SW 1271 (cell line): Measurements from ENCODE around the gene LIN7B.

Experiments
- DNase-seq, 2 experiments: peaks; one replicate each; lab custom pipeline; 2025; lab: John Stamatoyannopoulos, UW

The LIN7B gene

DNA sequence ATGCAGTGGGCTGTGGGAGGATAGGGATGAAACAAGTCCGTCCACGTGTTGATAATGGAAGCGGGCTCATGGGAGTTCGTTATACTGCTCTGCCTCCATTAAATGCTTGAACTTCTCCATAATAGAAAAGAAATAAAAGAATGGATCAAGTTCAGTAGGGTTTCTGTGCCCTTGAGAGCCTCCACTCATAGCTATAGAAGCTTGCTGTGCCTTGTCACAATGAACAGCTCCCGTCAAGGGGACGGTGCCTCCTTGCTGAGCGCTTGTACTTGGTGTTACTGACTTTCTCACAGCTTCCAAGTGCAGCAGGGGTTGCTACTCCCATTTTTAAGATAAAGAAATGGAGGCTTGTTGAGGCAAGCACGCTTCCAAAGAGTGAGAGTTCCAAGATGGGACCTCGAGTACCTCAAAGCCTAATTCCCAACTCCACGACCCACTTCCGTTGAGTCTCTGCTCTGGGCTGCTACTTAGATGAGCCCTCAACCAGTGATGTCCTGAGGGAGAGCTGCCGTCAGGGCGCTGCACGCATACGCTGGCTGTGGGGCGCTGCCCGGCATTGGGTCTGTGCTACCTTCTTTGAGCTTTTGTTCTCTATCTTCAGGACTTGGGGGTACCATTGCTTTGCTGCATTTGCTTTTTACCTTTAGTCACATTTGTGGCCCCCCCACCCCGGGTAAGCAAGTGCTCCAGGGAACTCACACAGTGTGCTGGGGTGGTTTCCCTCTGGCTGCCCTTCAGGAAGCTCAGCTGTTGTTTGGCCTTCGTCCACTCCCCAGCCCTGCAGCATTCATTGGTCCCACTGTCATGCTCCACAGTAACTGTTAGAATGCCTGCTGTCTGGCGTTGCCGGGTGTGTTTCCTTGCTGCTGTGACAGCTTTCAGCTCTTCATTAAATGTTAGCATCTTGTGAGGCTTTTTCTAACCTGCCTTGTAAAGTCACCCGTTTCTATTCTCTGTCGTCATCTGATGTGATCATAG is 19.4 kb upstream of the LIN7B start:
- no peak for DNase-seq

DNA sequence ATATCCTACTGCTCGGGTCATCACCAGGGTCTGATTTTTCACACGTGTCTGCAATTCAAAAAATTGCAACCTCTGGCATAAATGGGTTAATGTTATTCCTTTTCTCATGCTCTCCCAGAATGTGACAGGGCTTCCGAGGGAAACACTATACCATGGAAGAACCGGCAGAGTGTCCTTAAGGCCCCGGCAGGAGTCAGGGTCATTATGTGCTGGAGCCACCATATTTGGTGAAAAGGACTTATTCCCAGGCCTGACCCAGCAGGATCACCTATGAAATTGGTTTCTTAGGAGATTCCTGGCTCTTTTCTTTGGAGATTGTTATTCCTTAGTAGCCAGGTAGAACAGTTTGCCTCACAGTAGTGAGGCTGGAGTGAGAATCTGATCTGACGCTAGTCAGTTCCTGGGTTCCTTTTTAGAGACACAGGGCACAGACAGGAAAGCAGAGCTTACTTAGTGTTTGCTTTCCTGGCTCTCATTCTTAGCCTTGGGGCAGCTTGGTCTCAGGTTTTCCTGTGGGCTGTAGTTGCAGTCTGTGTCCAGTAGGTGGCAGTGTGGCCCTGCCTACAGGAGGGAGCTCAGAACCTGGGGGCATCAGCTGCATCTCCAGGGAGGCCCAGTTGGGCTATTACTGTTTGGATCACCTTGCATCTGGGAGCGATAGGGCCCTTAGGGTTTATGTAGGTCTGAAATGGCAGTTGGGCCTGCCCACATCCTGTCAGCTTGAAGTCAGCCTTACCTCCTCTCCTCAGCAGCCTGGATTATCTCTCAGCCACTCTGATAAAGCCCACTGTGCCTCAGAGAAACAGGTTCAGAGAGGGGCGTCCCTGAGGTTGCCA is 16.5 kb upstream of the LIN7B start:
- peak; percentile 20 to 69 for DNase-seq

DNA sequence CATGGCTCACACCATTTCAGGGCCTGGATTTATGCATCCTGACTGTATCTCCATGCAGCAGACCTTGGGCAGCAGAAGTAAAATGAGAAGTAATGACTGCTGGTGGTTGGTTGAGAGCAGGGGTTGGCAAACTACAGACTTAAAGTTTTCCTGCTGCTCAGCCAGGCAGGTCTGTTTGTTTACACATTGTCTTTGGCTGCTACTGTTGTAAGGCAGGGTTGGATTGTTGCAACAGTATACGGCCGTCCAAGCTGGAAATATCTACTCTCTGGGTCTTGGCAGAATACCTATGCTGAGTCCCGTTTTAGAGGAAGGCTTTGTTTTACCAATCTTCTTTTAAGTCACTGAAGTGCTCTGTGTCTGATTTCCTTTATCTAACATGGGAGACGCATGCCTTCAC is 15.4 kb upstream of the LIN7B start:
- DNase-seq = no peak

DNA sequence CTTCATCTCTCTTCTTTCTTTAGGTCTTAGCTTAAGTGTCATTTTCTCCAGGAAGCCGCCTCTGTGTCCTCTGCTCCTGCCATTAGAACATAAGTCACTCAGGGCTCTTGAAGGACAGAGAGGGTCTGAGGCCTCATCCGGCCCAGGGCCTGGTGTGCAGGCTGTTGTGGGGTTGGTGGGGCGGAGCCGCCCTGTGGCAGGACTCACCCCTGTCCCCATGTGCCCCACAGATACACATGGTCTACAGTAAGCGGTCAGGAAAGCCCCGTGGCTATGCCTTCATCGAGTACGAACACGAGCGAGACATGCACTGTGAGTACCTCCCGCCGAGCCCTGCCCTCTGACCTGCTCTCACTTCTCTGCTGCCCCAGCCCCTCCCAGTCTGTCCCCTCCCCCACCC is 13.0 kb upstream of the LIN7B start:
- no peak for DNase-seq

DNA sequence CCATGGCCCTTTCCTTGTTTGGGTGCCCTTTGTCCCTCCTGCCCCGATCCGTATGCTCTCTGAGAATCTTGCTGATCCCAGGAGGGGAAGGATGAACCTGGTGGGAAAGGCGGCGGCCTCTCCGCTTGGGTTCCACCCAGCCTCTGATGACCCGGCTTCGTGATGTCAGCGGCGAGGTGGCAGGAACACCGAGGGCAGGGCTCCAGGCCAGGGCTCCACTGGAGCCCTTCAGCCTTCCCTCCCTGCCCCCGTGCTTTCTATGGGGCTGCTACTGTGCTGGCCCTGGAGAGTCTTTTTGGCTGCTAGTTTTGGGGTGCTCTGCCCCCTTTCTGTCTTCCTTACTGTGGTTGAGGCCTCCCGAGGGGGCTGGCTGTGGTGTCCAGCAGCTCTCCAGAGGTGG is 11.9 kb upstream of the LIN7B start:
- DNase-seq = no peak

DNA sequence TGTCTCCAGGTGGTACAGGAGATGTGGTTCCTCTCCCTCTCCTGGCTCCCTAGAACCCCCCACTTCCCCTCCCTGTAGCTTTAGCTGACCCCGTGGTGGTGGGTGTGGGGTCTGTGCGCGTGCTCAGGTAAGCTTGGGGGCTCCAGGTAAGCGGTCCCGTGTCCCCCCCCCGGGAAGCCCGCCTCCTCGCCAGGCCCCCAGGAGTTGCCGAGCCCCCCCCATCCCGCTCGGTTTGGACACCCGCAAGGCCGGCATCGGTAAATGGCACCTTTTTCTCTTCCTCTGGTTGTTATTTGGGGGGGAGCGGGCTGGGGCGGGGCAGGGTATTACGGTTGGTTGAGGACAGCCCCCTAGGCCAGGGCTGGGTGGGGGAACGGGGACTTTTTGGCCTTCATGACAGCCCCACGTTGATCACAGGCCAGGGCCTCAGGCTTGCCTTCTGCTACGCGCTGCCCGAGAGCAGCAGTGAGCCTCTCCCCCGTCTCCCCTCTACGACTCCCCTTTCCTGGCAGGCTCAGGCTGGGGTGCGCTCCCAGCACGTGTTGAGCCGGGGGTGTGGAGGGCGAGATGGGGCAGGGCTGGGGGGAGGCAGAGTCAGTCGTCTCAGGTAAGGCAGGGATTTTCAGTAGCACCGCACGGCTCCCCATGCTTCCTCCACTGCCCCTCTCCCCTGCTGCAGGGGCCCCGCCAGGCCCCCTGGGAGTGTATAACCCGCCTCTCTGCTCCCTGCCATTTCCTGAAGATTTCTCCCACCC is 10.7 kb upstream of the LIN7B start:
- DNase-seq = no peak

DNA sequence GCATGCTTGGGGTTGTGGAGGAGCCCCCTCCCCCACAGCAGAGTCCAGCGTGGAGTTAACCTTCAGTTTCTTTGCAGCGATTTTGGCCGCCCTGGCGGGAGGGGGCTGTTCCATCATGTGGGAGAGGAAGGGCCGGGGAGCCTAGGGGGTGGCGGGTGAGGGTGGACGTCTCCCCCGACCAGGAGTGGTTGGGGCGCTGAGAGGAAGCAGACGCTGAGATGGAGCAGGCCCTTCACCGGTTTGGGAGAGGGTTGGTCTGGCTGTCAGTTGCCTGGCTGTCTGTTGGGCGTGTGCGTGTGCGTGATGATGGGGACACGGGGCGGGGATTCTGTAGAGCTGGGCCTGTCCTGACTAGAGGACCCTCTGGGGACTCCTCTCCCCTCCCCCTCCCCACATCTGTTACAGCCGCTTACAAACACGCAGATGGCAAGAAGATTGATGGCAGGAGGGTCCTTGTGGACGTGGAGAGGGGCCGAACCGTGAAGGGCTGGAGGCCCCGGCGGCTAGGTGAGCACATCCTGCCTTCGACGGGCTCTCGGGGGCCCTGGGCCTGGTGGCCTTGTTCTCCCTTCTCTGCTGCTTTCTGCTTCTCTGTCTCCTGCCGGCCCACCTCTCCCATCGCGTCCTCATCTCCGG is 9.8 kb upstream of the LIN7B start:
- DNase-seq = no peak

DNA sequence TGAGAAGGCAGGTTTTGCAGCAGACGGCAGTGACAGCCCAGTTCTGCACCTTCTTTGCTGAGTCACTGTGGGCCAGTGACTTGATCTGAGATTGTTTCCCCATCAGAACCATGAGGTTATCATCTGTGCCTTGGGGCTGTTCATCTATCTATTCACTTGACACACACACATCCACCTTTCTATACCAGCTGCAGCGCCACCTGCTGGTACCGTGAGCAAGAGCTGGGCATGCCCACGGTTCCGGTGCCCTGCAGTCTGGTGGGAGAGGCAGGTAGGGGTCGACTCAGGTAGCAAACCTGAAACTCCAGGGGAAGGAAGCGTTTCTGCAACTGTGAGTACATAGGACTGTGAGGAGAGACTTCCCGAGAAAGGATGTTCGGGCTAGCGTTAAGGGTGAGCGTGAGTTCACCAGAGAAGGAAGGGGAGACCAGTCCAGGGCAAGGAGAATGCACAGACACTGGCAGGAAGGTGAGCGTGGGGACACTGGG is 7.5 kb upstream of the LIN7B start:
- peak in 1 of 2 experiments; percentile 12 for DNase-seq

DNA sequence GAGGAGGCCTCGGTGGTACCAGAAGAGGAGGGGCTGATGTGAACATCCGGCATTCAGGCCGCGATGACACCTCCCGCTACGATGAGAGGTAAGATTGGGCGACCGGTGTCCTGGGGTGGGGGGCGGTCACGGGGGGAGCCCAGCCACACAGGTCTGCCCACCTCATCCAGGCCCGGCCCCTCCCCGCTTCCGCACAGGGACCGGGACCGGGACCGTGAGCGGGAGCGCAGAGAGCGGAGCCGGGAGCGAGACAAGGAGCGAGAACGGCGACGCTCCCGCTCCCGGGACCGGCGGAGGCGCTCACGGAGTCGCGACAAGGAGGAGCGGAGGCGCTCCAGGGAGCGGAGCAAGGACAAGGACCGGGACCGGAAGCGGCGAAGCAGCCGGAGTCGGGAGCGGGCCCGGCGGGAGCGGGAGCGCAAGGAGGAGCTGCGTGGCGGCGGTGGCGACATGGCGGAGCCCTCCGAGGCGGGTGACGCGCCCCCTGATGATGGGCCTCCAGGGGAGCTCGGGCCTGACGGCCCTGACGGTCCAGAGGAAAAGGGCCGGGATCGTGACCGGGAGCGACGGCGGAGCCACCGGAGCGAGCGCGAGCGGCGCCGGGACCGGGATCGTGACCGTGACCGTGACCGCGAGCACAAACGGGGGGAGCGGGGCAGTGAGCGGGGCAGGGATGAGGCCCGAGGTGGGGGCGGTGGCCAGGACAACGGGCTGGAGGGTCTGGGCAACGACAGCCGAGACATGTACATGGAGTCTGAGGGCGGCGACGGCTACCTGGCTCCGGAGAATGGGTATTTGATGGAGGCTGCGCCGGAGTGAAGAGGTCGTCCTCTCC is 6.3 kb upstream of the LIN7B start:
- no peak for DNase-seq

DNA sequence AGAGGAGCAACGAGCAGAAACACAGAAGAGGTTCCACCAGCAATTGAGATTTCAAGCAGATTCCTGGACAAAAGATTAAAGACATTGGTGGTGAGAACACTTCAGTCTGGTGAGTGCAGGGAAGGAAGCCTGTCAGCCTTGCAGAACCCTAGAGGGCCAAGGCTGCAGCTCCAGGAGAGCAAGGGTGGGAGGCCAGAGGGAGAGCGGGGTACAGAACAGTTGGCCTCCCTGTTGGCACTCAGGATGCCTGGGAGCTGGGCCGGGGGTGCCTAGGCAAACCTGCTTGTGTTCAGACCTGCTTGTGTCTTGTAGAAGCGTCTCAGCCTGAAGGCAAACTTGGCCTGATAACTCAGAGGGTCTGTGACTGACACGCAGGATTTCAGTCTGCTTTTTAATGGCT is 5.1 kb upstream of the LIN7B start:
- no peak for DNase-seq

DNA sequence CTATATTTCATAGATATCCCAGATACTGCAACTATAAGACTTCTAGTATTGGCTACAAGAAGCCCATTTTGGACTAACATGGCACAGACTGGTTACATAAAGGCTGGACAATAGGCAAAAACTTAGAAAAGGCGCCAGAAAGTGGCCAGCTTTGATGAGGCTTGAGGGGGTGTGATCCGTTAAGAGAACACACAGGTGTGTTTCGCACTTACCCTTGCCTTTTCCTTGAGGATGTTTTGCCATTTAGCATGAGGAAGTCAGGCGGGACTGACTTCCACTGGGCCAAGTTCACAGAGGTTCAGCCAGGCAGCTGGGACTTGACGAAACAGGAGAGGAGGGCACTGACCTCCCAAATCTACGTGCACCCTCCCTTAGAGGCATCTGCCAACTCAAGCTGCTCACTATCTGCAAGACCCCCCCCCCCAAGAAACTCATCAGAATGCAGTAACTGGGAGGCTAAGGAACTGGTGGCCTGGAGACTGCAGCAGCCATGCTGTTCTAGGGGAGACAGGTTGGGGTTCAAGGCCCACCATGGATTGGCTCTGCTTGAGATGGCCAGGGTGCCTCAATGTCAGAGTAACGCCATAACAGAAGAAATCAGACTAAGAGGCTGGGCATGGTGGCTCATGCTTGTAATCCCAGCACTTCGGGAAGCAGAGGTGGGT is 4.5 kb upstream of the LIN7B start:
- no peak for DNase-seq

DNA sequence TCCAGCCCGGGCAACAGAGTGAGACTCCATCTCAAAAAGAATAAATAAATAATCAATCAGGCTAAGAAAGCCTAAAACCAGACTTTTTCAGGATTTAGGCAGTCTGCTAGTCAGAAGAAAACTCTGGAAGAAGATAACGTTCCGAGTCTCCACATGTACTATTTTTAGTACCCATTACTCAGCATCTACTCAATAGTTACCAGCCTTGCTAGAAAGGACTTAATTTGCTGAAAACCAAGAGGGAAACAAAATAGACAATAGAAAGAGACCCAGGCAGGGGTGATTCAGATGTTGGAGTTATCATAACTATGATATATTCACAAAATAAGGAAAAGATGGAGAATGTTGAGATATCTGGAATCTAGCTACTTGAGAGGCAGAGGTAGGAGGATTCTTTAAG is 3.6 kb upstream of the LIN7B start:
- DNase-seq = no peak

DNA sequence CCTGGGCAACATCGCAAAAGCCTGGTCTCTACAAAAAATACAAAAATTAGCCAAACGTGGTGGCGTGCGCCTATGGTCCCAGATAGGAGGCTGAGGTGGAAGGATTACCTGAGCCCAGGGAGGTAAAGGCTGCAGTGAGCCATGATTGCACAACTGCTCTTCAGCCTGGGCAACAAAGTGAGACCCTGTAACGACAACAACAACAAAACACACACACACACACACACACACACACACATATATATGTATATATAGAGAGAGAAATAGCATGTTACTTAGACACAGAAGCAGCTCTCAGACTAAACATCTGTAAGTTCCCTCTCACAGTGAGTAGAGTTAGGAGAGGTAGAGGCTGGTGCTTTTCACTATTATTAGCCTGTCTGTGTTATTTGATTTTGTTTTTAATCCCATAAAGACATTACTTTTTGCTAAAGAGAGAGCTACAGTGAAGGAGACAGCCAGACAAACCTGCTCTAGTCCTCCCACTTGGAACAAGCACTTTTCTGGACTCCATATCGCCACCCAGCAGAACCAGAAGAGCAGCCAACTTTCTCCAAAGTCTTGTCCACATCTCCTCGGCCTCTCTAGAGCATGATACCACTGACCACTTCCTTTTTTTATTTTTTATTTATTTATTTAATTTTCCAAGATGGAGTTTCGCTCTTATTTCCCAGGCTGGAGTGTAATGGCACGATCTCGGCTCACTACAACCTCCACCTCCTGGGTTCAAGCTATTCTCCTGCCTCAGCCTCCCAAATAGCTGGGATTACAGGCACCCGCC is 2.8 kb upstream of the LIN7B start:
- DNase-seq = no peak

DNA sequence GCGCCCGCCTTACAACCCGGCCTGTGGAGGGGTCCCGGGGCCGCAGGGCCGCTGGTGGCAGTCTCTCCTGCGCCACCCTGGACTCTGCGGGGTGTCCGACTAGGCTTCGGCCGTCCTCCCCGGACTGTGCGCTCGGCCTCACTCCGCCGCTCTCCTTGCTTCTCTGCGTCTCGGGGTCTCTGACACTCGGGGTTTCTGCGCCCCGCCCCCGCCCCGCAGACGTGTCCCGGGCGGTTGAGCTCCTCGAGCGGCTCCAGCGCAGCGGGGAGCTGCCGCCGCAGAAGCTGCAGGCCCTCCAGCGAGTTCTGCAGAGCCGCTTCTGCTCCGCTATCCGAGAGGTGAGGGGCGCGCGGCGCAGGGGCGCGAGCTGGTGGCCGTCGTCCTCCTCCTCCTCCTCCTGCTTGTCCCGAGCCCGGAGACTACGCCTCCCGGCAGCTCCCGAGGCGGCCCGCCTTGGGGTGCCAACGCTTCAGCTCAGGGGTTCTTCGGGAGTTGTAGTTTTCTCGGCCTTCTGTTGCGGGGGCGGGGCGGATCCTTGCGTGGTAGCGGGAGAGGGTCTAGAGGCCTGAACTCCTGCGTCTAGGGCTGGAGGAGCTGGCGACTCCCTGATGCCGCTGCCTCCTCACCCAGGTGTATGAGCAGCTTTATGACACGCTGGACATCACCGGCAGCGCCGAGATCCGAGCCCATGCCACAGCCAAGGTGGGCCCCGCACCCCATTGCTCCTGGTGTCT is 627 bp downstream of the LIN7B start:
- no peak for DNase-seq

DNA sequence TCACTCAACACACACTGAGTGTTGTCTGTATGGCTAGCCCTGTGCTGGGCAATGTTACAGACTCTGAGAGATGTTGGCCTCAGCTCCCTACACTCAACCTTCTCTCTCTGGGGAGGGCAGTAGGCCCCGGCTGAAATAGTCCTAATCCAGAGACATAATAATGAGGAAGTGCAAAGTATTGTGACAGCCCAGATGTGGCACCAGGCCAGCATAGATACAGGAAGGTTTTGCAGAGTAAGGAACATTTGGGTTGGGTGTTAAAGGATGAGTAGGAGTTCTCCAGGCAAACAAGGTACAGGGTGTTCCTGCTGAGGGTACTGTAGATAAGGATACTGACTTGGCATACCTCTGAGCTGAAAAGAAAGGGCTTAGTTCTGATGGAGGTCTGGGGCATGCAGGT is 2.4 kb downstream of the LIN7B start:
- no peak for DNase-seq

DNA sequence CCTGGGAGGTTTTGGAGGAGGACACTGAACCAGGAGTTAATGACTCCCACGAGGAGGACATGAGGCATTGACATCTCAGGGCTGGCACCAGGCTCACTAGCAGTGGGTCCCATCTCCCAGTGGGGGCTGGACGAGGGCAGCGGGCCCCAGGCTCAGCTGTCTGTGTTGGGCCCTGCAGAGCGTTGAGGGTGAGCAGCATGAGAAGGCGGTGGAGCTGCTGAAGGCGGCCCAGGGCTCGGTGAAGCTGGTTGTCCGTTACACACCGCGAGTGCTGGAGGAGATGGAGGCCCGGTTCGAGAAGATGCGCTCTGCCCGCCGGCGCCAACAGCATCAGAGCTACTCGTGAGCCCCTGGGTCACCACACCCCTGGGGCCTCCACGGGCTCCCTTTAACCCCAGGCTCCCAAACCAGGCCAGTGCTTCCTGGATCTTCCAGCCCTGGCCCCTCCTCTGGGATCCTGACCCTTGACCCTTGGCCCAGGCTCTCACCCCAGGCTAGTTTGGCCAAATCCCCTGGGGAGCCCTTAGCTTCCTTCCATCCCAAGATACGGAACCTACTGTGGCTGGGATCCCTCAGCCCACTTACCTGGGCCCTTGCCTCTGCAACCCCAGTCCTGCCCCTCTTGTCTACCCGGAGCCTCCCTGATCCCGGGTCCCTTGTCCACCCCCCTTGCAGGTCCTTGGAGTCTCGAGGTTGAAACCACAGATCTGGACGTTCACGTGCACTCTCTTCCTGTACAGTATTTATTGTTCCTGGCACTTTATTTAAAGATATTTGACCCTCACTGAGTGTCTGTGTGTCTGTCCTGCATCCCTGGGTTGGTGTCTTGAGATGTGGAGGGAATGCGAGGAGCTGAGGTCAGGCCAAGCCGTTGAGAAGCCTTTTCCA is 3.8 kb downstream of the LIN7B start:
- no peak for DNase-seq

DNA sequence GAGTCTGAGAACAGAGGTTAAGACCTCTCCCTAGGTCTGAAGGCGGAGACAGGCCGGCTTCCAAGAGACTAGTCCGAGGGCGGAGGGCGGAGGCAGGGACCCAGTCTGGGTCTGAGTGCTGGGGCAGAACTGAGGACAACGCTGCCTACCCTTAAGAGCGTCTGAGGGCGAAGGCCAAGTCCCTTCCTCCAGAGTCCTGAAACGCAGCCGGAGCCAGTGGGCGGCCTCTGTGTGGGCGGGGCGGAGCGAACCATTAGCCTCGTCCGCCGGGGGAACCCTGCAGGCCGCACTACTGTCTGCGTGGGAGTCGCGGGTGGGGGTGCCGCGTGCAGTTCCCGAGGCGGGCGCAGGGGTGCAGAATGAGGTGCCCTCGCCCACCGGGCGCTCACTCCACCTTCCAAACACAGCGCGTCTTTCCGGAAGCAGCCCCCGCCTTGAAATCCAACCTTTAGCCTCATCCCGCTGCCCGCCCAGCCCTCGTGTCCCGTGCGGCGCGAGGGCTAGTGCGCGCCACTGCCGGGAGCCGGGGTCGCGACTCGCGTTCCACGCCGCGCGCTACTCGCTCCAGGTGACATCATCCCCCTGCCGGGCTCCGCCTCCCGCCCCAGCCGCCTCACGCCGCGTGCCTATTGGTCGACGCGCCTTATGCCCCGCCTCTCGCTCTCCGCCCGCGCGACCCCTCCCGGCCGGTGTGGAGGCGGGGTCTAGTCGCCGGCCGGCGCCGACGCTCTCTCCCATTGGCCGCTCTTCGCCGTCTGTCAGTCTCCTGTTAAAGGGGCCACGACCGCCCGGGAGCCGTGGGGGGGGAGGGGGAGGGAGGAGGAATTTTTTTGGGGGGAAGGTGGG is 4.6 kb downstream of the LIN7B start, which contains the start of gene C19orf73:
C19orf73 (minus strand) TSS at position 579 of the 846 bp plus-strand sequence; CDS start at position 458, 121 bp downstream.
- peak; percentile 57 to 89 for DNase-seq
